ENCODE measurements around the gene RPE65.

Gene RPE65

GRCh38 chr1:68383092-68383491 is 66.7 kb downstream of the RPE65 start:
- in situ Hi-C loops (cut with MboI; ENCODE audit: low pct_unique_long_range_greater_than_20kb, low sequenced_read_pairs), result no loop called here
- no peak for DNase-seq

- in situ Hi-C loops (cut with MboI; ENCODE audit: low pct_unique_long_range_greater_than_20kb, low sequenced_read_pairs), result no loop called here
- DNase-seq, result no peak
Observed at GRCh38 chr1:68379085-68379478, 70.7 kb downstream of the RPE65 start.
